ENCODE results near the gene ZBTB20.

Gene ZBTB20

GRCh38 chr3:115077501-115078250, 69.4 kb downstream of the ZBTB20 start:
- DNase-seq (ENCODE audit: low read depth): no peak
- TF ChIP-seq CTCF (conservative IDR thresholded peaks at IDR 0.05; ENCODE audit: low read depth, low read length): no peak
- no peak overlapping the region for H3K4me3 ChIP-seq (ENCODE audit: low read depth, low read length)

GRCh38 chr3:115074502-115074901, 72.6 kb downstream of the ZBTB20 start:
- TF ChIP-seq CTCF (conservative IDR thresholded peaks at IDR 0.05; ENCODE audit: low read depth, low read length): no peak
- DNase-seq (ENCODE audit: low read depth): peak; percentile 71
- H3K4me3 ChIP-seq (ENCODE audit: low read depth, low read length): no peak overlapping the region

GRCh38 chr3:115072265-115073021, 74.6 kb downstream of the ZBTB20 start:
- no peak overlapping the region for H3K4me3 ChIP-seq (ENCODE audit: low read depth, low read length)
- peak; percentile 36 for DNase-seq (ENCODE audit: low read depth)
- no peak for TF ChIP-seq CTCF (conservative IDR thresholded peaks at IDR 0.05; ENCODE audit: low read depth, low read length)

GRCh38 chr3:115071601-115072000, 75.5 kb downstream of the ZBTB20 start:
- no peak for TF ChIP-seq CTCF (conservative IDR thresholded peaks at IDR 0.05; ENCODE audit: low read depth, low read length)
- no peak overlapping the region for H3K4me3 ChIP-seq (ENCODE audit: low read depth, low read length)
- peak; percentile 7 for DNase-seq (ENCODE audit: low read depth)

- no peak for DNase-seq (ENCODE audit: low read depth)
- no peak overlapping the region for H3K4me3 ChIP-seq (ENCODE audit: low read depth, low read length)
- no peak for TF ChIP-seq CTCF (conservative IDR thresholded peaks at IDR 0.05; ENCODE audit: low read depth, low read length)
Observed at GRCh38 chr3:115071166-115071565, 75.9 kb downstream of the ZBTB20 start.

- DNase-seq (ENCODE audit: low read depth): peak; percentile 19
- TF ChIP-seq CTCF (conservative IDR thresholded peaks at IDR 0.05; ENCODE audit: low read depth, low read length): no peak
- H3K4me3 ChIP-seq (ENCODE audit: low read depth, low read length): no peak overlapping the region
Observed at GRCh38 chr3:115068799-115069198, 78.3 kb downstream of the ZBTB20 start.
